Midbrain (tissue), 1 donor: ENCODE measurements around the gene THOC7.

Experiments used
- DNase-seq: peaks from one replicate; lab custom pipeline; 2025; lab: John Stamatoyannopoulos, UW

The THOC7 gene

DNA sequence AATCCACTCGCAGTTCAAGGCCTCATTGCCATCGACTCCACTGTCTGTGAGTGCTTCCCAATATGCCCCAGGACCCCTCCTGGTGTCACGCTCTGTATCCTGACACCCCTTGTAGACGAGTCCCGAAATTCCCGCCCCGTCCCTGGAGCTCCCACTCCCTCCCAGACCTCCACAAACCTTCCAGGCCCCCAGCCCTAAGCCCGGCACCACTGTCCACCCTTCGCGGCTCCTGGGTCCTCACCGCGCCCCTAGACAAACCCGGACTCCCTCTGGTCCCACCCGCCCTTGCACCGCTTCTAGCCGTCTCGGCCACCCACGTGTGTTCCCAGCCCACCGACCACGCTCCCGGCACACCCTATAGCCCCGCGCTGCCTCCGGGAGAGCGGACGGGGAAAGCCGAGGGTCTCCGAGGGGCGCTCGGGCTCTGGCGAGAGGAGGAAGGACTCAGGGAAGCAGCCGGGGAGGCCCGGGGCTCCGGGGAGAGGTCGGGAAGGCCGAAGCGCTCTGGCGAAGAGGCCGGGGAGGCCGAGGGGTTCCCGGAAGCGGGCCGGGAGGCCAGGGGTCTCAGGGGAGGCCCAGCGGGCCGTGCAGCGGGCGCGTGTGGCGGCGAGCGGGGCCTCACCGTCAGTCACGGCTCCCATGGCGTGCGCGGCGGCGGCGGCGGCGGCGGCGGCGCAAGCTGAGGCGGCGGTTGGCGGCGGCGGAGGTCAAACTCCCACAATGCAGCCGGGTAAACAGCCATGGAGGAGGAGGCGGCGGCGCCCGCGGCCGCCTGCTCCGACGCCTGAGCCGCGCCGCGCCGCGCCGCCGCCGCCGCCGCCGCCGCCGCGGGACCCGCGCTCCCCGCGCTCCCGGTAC, at the start of gene THOC7, which contains the start of gene ATXN7:
TSS of gene THOC7 (minus strand) at position 656 of the 858 bp plus-strand sequence. CDS start at position 641, 15 bp downstream.
TSS of gene ATXN7 (plus strand) at position 718 of the 858 bp plus-strand sequence. CDS start 48,732 bp downstream, outside the sequence.
- DNase-seq, result peak; percentile 38

DNA sequence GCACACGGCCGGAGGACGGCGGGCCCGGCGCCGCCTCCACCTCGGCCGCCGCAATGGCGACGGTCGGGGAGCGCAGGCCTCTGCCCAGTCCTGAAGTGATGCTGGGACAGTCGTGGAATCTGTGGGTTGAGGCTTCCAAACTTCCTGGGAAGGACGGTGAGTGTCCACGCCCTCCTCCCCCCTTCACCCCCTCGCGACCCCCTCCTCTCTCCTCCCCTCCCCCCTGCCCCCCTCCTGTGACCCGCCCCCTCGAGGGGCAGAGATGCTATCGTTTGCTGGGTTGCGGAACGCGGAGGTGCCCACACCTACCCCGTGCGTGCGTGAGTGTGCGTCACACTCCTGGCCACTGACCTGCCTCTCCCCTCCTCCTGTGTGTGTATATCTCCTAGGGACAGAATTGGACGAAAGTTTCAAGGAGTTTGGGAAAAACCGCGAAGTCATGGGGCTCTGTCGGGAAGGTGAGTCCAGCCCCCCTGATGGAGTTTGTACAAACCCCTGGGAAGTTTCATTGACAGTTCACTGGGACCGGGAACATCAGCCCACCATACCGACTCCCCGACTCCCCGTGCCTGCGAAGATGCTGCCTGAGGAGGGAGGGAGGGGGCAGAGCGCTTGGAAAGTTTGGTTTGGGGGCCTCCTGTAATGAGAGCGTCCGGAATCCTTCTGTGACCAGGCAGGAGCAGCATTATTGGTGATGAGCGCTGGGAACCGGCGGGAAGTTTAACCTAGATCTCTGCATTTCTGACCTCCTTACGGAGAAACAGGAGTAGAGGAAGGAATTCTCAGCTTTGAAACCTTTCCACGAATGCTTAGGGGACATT, 49.4 kb upstream of the THOC7 start:
- DNase-seq, result peak; percentile 47

DNA sequence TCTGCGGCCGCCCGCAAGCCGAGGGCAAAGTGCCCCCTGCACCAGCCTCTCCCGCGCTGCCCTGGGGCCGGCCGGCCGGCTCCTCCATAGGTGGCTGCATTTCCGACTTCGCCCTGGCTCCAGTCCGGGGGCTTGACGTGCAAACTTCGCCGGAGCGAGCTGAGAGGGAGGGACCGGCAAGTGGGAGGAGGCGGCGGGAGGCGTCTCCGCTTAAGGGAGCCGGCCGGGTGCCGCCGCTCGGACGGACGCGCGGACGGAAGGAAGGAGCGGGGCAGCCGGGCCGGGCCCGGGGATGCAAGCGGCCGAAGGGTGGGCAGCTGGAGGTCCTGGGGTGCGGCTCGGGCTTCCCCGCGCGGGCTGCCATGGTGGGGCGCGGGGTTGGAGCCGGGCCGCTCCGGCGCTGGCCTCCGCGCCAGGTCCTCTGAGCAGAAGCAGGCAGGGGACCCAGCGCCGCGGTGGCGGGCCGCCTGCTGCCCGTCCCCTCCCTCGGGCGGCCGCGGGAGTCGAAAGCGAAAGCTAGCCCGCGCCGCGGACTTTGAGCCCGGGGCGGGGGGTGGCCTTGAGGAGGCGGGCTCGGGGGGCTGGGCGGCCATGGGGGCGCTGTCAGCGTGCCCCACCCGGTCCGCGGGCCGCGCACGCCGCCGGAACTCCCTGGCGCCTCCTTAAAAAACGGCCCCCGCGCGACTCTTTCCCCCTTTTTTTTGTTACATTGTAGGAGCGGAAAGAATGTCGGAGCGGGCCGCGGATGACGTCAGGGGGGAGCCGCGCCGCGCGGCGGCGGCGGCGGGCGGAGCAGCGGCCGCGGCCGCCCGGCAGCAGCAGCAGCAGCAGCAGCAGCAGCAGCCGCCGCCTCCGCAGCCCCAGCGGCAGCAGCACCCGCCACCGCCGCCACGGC, 48.5 kb upstream of the THOC7 start, which contains the start of gene SCAANT1:
TSS of gene SCAANT1 (minus strand) at position 511 of the 895 bp plus-strand sequence.
- peak; percentile 79 for DNase-seq

DNA sequence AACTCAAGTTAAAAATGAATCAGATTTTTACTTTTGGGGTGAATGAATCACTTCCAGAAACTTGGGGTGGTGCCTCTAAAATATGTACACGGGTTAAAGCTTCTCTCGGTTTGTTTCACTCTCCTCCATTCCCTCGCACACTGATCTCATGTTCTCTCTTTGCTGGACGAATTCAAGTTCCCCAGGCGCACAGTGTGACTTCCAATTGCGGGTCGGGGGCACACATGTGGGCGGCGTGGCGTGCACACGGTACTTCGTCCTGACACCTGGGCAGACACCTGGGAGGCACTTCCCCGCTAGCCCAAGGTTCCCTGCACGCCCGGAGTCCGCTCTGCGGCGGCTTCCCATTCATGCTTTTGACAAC, 47.9 kb upstream of the THOC7 start:
- DNase-seq, result no peak

DNA sequence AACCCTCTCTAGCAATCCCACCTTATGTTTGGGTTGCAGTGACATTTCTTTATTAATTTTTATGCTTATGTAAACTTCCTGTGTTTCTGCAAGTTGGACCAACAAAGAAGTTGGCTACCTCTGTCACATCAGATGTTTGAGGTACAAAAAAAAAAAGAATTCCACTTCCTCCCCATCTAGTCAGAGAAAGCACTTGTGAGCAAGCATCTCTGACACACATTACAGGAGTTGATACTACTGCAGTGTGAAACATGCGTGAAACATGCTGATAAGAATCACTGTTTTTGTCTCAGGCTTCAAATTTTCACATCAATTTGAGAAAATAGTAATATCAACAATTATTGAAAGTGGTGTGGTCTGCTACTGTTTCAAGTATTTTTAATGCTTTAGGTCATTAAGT, 47.3 kb upstream of the THOC7 start:
- DNase-seq, result no peak

DNA sequence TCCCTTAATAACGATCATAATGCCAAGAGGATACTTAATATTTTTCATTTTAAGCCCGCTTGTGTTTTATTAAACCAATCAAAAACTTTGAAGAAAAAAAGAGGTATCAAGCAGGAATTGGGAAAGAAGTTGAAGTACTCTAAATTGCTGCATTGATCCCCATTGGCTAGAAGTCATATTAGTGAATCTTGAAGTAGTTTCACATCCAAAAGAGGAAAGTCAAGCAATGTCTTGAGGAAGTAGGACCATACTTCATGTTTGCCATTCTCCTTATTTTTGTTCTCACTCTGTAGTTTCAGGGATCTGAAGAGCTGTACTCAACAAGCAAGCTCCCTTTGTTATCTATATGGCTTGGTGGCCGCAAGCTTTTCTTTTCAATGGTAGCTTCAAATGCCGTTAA, 46.4 kb upstream of the THOC7 start:
- no peak for DNase-seq

DNA sequence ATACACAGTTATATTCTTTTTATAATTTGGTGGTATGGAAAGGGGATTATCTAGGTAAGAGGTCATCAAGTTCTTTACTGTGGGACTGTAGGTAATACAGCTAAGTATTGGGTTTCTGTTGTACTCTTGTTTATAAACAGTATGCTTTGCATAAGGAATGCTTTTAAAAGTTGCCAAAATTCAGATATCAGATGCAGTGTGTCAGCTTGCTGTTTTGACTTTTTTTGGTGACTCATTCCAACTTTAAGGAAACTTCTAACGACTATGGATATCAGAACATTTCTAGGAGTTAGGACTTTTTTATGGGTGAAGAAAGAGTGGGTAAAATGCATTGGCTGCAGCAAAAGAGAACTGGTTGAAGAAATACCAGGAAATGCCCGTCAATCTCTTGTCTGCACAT, 45.8 kb upstream of the THOC7 start:
- no peak for DNase-seq

DNA sequence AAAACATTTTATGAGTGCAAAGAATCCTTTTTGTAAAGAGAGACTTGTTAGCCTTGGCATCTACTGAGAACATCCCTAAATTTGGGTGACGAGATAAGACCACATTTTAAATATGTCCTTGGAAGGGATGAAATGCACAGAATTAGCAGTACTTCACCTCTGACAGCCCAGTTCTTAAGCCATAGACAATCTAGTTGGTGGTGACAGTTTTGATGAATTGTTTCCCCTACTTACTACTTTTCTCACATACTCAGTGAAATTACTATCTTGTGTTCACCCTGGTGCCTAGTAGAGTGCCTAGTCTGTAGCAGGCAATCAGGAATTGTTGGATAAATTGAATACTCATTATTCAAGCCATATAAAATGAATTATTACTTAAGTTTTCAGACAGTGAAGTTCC, 45.2 kb upstream of the THOC7 start:
- DNase-seq, result no peak

DNA sequence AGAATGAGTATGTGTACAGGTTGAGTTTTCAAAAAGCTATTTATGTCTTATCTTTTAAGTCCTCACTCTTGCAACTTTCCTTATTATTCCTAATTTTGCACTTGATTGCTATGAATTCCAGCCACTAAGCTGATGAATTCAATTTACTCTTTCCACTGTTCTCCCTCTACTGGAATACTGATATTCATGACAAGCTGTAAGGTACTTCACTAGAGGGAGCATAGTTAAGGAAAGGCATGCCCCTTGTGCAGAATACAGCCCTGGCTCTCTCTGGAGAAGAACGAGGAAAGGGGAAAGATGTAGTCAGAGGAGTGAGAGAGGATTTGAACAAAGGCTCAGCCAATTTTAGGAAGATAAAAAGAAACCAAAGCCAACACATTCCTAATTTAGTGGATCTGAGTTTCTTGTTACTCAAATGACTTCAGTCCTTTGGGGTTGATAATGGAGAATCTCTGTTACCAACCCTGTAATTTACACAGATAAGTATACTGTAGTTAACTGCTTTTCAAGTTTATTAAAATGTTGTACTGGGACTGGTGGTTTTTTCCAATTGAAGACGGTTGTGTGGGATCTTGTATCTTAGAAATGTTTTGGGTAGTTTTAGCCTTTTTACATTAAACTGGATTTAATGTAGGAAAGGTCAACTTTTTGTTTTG, 44.6 kb upstream of the THOC7 start:
- no peak for DNase-seq

DNA sequence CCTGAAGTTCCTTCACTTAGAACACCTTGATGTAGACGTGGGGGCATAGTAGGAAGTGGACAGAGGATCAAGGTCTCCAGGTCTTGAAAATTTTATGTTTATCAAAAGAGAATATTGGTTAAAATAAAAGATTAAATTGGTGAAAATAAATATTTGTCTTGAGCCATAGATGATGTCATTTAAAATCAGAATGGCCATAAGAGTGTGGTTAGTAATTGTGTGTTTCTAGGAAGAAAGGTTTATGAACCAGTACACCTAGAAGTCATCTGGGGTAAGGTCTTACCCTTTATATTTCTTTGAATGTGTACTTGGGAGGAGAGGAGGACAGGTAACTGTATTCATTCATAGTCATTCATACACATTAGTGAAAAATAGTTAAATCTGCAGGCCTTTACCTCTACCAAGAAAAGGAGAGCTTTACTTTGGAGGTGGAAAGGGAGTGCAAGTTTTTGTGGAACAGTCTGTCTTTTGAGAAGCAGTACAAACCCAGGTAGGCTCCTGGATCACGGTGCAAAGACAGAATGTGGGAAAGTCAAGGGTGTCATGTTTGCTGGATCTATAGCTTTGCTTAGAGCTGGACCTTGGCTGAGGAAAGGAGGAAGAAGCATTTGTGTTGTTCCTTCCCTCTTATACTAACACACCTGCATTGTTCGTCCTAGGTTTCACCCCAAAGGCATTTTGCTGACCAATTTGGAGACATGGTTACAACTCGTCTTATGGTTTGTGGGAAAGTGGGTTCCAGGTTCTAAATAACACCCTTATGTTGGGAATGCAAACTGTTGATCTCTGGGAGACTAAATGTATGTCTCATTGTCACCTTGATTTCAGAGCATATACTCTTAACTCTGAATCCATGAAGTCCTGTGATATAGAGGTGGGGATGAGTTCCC, 42.4 kb upstream of the THOC7 start:
- no peak for DNase-seq

DNA sequence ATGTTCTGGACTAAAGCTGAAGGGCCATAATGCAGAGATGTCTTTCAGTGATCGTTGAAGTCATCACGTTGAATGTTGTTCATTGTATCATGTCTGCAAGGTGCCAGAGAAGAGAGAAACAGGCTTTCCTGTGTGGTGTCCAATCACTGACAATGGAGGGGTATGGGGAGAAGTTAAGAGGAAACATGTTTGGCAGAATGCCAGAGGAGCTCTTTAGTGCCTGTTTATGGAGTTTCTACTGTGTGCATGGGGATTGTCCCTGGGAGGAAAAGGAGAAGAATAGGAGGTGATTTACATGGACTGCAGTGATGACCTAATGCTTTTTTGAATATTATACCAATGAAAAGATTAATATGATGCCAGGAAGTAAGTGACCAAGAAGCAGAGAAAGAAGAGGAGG, 36.9 kb upstream of the THOC7 start:
- DNase-seq, result no peak

DNA sequence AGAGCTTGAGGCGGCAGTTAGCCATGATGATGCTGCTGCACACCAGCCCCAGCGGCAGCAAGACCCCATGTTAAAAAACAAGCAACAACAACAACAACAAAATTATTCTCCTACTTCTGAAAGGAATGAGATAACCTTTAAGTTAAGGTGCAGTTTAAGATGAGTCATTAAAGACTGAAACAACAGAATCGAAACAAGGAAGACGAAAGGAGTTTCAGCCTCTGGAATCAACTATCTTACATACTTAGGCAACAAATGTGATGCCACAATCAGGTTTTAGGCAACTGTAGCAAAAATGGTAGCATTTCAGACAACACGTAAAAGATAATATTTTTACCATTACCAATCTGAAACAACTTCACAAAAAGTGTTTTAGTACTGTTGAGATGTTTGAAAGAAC, 36.4 kb upstream of the THOC7 start:
- no peak for DNase-seq

DNA sequence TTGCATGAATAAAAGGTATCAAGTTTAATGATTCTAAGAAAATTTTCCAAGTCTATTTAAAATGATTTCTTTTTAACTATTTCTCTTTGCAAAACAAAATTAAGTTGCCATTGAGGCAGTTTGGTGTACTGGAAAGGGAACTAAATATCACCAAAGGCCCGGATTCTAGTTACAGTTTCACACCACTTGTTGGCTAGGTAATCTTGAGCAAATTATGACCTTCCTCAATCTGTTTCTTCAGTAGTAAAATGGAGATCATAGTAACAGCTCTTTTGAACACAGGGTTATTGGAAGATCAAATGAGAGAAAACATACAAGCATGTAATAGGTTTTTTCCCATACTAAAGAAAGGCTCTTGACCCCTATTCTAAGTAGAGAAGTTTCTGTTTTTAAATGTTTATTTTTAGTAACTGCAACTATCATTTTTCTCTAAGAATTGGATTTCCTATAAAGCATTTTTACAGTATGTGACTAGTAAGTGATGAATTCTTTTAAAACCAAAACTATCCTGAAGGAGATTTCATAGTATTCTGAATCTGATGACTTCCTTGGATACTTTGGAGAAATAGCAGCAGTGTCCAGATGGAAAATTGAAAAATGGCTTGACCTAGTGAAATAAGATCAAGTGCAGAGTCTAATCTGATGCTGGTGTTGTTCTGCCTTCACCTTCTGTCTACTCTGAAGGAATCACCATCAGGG, 32.9 kb upstream of the THOC7 start:
- no peak for DNase-seq

DNA sequence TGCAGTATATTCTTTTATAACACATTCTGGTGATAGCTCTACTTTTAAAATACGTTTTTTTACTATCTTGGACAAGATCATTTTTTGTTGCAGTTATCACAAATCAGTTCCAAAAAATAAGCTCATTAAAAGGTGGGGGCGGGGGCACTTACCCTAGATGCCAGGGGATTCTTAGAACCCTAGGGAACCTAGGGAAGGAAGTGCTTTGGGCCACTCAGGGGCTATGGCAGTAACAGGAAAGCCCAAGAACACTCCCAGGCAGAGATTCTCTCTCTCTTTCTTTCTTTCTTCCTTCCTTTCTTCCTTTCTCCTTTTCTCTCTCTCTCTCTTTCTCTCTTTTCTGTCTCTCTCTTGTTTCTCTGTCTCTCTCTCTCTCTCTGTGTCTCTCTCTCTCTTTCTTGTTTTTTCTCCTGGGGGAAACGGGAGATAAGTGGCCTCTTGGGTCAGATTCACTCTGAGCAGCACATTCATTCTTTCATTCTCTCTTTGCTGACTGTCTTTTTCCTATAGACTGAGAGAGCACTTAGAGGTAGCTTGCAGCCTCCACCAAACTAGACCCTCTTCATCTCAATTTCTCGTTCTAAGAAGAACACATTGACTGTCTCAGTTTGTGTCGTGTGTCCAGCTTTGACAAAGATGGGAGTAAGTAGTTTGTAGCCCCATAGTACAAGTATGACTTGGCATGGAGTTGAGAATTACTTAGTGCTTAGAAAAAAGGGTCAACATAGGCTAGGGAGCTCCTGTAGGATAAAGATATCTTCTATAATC, 32.0 kb upstream of the THOC7 start:
- no peak for DNase-seq

DNA sequence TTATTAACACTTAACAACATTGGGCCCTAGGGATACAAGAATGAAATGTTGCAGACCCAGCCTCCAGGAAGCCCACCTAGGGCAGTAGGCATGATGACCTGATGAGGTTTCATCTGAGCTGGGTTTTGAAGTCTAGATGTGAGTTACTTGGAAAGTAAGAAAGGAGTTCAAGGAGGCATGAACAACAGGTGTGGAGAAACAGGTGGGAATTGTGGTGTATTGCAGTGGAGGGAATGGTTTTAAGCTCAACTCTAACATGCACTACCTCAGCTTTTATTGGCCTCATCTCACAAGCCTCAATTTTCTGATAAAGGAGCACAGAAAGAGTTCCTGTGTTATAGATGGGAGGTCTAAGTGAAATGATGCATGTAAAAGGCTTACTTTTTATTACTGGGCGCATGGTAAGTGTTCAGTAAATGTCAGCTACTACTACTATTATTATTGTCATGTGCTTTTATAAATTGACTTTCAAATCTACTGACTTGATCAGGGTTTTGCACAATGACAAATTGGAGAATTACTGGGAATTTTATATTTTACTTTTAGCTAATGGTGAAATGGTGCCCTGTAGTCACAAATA, 29.3 kb upstream of the THOC7 start:
- DNase-seq, result no peak

DNA sequence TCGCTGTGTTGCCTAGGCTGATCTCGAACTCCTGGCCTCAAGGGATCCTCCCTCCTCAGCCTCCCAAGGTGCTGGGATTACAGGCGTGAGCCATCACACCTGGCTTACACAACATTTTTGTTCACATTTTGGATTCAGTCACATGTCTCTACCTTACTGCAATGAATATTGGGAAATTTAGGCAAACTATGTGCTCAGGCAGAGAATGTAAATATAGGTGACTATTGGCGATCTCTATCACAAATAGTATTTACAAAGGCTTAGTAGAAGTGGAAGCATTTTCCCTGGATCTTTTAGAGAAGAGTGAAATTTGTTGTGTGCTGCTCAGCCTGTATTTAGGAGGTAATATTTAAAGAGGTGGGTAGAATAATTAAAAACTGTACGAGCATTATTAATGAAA, 27.9 kb upstream of the THOC7 start:
- no peak for DNase-seq

DNA sequence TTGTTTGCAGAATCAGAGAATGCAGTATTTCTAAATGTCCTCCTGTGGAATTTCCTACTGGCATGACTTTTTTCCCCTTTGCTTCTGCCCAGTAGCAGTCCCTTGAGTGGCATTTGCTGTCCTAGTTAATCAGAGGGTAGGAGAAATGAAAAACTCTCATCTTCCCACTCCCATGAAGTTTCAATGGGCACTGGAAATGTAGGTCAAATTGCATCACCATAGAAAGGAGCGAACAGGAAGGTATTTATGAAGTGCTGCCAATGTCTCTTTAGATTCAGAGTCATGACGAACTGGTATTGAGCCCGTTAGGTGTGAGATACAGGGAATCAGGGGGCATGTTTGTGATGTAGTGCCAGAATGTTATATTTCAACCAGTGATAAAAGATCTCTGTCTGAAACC, 23.3 kb upstream of the THOC7 start:
- DNase-seq, result peak; percentile 22

DNA sequence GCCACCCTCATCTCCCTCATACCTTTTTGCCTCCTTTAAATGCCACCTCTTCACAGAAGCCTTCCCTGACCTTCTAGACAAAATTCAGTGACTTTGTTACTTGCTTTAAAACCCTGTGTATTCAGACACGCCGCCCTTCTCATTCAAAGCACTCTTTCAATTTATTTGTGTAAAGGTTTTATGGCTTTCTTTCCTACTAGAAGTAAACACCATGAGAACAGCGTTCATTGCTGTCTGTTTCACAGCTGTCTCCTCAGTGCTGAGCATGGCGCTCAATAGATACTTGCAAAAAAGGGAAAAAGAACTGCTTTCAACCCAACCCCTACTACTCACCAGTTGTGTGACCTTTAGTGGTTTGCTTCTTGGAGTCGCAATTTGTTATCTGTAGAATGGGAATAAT, 17.0 kb upstream of the THOC7 start:
- DNase-seq, result no peak
